CD4-positive, alpha-beta memory T cell (primary cell): ENCODE measurements around the gene DPPA4. TPM values are rescaled to one million over a fixed set of nuclear protein-coding genes. Genes with fewer than 3 reads are reported as not detected.
"Not testable (repeated sequence)": the region's sequence is repeated elsewhere in the genome, so short reads cannot be mapped to it uniquely, and the experiment has no call there.

Experiments
- CTCF ChIA-PET: fragments of 350-600 bp; sonication (Branson Sonifier 250); formaldehyde crosslinking; loops from one replicate; lab custom pipeline; 2021; ENCODE audit warnings: inconsistent platforms; ENCODE audit not compliant: partially characterized antibody; lab: Charles Lee
- POLR2A ChIA-PET: fragments of 350-600 bp; sonication (Branson Sonifier 250); formaldehyde crosslinking; loops from one replicate; lab custom pipeline; 2021; ENCODE audit not compliant: partially characterized antibody; lab: Charles Lee
- DNase-seq, 5 donors: peaks; one replicate each; pipeline versions ENCODE4 v3.0.0 to v3.0.0-alpha.2; 2020 to 2022; ENCODE audit warnings: mixed read lengths in 1 of 5
- H3K27ac ChIP-seq: one replicate; pipeline ENCODE4 v1.7.0; 2013; ENCODE audit warnings: low read depth, low read length
- H3K27me3 ChIP-seq: 2 replicates; pipeline ENCODE4 v1.7.0; 2013; ENCODE audit warnings: mild to moderate bottlenecking, low read length, moderate library complexity; ENCODE audit not compliant: insufficient read depth
- H3K36me3 ChIP-seq: 2 replicates; pipeline ENCODE4 v1.7.0; 2013; ENCODE audit warnings: mild to moderate bottlenecking, low read length, moderate library complexity; ENCODE audit not compliant: insufficient read depth
- H3K4me1 ChIP-seq: 2 replicates; pipeline ENCODE4 v1.7.0; 2013; ENCODE audit warnings: mild to moderate bottlenecking, low read length, moderate library complexity; ENCODE audit not compliant: insufficient read depth
- H3K4me3 ChIP-seq, 2 donors: one replicate each; pipeline ENCODE4 v1.7.0; 2013; ENCODE audit warnings: low read length in 2 of 2, mild to moderate bottlenecking in 1 of 2
- H3K9me3 ChIP-seq, 2 donors: one replicate each; pipeline ENCODE4 v1.7.0; 2013; ENCODE audit warnings: low read length in 2 of 2, control low read depth in 1 of 2; ENCODE audit not compliant: control insufficient read depth in 1 of 2
- H3K27ac Mint-ChIP-seq, 7 donors: one replicate each; pipeline ENCODE4 v1.8.0; 2020 to 2021; ENCODE audit warnings: mixed read lengths in 7 of 7, mild to moderate bottlenecking in 6 of 7, inconsistent platforms in 3 of 7, moderate library complexity in 3 of 7
- H3K27me3 Mint-ChIP-seq, 2 donors: one replicate each; pipeline ENCODE4 v1.8.0; 2020 to 2021; ENCODE audit warnings: mixed read lengths in 2 of 2
- H3K36me3 Mint-ChIP-seq, 2 donors: one replicate each; pipeline ENCODE4 v1.8.0; 2020 to 2021; ENCODE audit warnings: mixed read lengths in 2 of 2, inconsistent platforms in 1 of 2, mild to moderate bottlenecking in 1 of 2
- H3K4me1 Mint-ChIP-seq, 4 donors: one replicate each; pipeline ENCODE4 v1.8.0; 2020 to 2021; ENCODE audit warnings: mixed read lengths in 4 of 4, mild to moderate bottlenecking in 1 of 4
- H3K4me3 Mint-ChIP-seq, 8 donors: one replicate each; pipeline ENCODE4 v1.8.0; 2020 to 2021; ENCODE audit warnings: mixed read lengths in 8 of 8, mild to moderate bottlenecking in 7 of 8, moderate library complexity in 6 of 8, inconsistent platforms in 3 of 8
- H3K9me3 Mint-ChIP-seq, 8 donors: one replicate each; pipeline ENCODE4 v1.8.0; 2020 to 2021; ENCODE audit warnings: mixed read lengths in 8 of 8, mild to moderate bottlenecking in 5 of 8, inconsistent platforms in 3 of 8, moderate library complexity in 1 of 8
- intact Hi-C: fragments of 100-400 bp; cut with micrococcal nuclease; formaldehyde crosslinking; loops from one replicate; pipeline ENCODE4 v1.15.1; 2023
- polyA plus RNA-seq, 2 donors: library from polyadenylated mRNA; unstranded; fragments of 300-500 nt; fragmentation: Illumina TruSeq; gene quantifications; one replicate each; pipeline ENCODE4 v1.2.3, GENCODE V29; 2021
- total RNA-seq, 2 experiments: library from RNA; stranded (reverse); gene quantifications; one replicate each; pipeline ENCODE4 v1.2.3, GENCODE V29; 2021

The DPPA4 gene, protein sequence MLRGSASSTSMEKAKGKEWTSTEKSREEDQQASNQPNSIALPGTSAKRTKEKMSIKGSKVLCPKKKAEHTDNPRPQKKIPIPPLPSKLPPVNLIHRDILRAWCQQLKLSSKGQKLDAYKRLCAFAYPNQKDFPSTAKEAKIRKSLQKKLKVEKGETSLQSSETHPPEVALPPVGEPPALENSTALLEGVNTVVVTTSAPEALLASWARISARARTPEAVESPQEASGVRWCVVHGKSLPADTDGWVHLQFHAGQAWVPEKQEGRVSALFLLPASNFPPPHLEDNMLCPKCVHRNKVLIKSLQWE
- total RNA-seq (not detected), polyA plus RNA-seq (not detected)

DNA sequence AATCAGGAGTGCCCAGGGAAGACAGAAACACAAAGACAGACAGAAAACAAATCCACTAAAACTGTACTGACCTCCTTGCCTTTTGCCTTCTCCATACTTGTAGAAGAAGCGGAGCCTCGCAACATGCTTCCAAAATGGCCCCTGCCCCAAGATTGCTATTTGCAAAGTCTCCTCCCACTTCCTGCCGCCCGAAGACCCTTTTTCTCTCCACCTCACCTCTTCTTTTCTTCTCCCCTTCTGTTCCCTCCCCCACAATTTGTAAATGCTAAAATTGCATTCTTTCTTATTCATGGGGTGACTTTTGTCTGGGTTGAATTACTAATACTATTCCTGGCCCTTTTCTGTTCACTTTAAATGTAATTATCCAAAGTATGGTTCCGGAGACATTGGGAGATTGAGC is at the start of gene DPPA4:
DPPA4 (minus strand) TSS at position 154 of the 400 bp plus-strand sequence; CDS start at position 125, 29 bp downstream.
- Histone ChIP-seq H3K4me1 (peaks cover 3% of the 10 kb centered on the region), H3K4me3 (no peak within 1 kb of the TSS), H3K9me3 (no peaks in the 10 kb centered on the region), H3K36me3 (no peaks in the 10 kb centered on the region), H3K27me3 (no peaks in the 10 kb centered on the region), H3K27ac (no peak within 1 kb of the TSS)
- Mint-ChIP-seq H3K36me3 (no peaks in the 10 kb centered on the region), H3K27ac (peak within 1 kb of the TSS in 1 of 7 donors; percentile 28), H3K4me1 (peaks cover 4 to 16% (median 11%) of the 10 kb centered on the region in 4 donors), H3K9me3 (no peaks in the 10 kb centered on the region), H3K4me3 (peak within 1 kb of the TSS; percentile 0 to 80 (median 72)), H3K27me3 (peaks cover 11 to 24% of the 10 kb centered on the region in 2 donors)
- DNase-seq: no peak
- POLR2A ChIA-PET: no interaction called here
- CTCF ChIA-PET: no interaction called here
- intact Hi-C loops: no loop called here

GRCh38 chr3:109385442-109386318 is 48.3 kb upstream of the DPPA4 start:
- POLR2A ChIA-PET: no interaction called here
- H3K27ac Mint-ChIP-seq: no peak overlapping the region

GRCh38 chr3:109384164-109384563 is 46.8 kb upstream of the DPPA4 start:
- H3K27me3 Mint-ChIP-seq: peaks cover 0 to 3% of the 10 kb centered on the region in 2 donors
- intact Hi-C loops: no loop called here
- CTCF ChIA-PET: no interaction called here

More at GRCh38 chr3:109385442-109386318, 48.3 kb upstream of the DPPA4 start:
- DNase-seq: no peak
- no peak overlapping the region for H3K27ac ChIP-seq
- peaks cover 0 to 2% (median 0%) of the 10 kb centered on the region in 8 donors for H3K9me3 Mint-ChIP-seq
- H3K36me3 ChIP-seq: no peaks in the 10 kb centered on the region
- no peaks in the 10 kb centered on the region for H3K9me3 ChIP-seq
- no peaks in the 10 kb centered on the region for H3K4me1 Mint-ChIP-seq
- CTCF ChIA-PET: no interaction called here
- H3K27me3 ChIP-seq: no peaks in the 10 kb centered on the region
- no peak overlapping the region for H3K4me3 Mint-ChIP-seq
- H3K36me3 Mint-ChIP-seq: no peaks in the 10 kb centered on the region
- no peaks in the 10 kb centered on the region for H3K4me1 ChIP-seq
- no peak overlapping the region for H3K4me3 ChIP-seq
- H3K27me3 Mint-ChIP-seq: peaks cover 2 to 3% of the 10 kb centered on the region in 2 donors
- intact Hi-C loops: no loop called here

DNA sequence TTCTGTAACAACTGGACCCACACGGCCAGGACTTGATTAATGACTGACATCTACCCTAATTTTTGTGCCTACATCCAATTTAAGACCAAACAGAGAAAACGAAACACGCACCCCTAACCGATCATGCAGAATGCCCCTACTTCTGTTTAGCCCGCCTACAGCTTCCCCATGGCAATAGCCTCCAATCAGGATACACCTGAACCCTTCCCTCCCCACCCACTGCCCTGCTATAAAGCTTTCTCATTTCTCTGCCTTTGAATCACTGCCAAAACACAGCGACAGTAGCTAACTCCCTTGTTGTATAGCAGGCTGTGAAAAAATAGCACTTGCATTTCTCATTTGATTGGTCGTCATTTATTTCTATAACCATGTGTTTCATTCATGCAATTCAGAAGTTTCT is 45.2 kb upstream of the DPPA4 start:
- intact Hi-C loops: no loop called here
- Mint-ChIP-seq H3K36me3 (no peaks in the 10 kb centered on the region), H3K4me3 (no peak overlapping the region), H3K27me3 (peaks cover 2 to 3% of the 10 kb centered on the region in 2 donors), H3K4me1 (no peaks in the 10 kb centered on the region), H3K9me3 (peaks cover 0 to 1% (median 0%) of the 10 kb centered on the region in 8 donors), H3K27ac (no peak overlapping the region)
- ChIA-PET POLR2A (no interaction called here), CTCF (no interaction called here)
- H3K4me1 ChIP-seq: no peaks in the 10 kb centered on the region
- no peaks in the 10 kb centered on the region for H3K9me3 ChIP-seq
- no peaks in the 10 kb centered on the region for H3K36me3 ChIP-seq
- H3K27me3 ChIP-seq: no peaks in the 10 kb centered on the region
- H3K27ac ChIP-seq: no peak overlapping the region
- no peak for DNase-seq
- no peak overlapping the region for H3K4me3 ChIP-seq

More at GRCh38 chr3:109384164-109384563, 46.8 kb upstream of the DPPA4 start:
- DNase-seq: no peak
- Histone ChIP-seq H3K4me3 (no peak overlapping the region), H3K36me3 (no peaks in the 10 kb centered on the region), H3K27ac (no peak overlapping the region), H3K27me3 (no peaks in the 10 kb centered on the region), H3K4me1 (no peaks in the 10 kb centered on the region), H3K9me3 (no peaks in the 10 kb centered on the region)
- POLR2A ChIA-PET: no interaction called here
- no peak overlapping the region for H3K27ac Mint-ChIP-seq
- H3K4me1 Mint-ChIP-seq: no peaks in the 10 kb centered on the region
- peaks cover 0 to 1% (median 0%) of the 10 kb centered on the region in 8 donors for H3K9me3 Mint-ChIP-seq
- H3K4me3 Mint-ChIP-seq: no peak overlapping the region
- H3K36me3 Mint-ChIP-seq: no peaks in the 10 kb centered on the region

GRCh38 chr3:109375975-109376374 is 38.6 kb upstream of the DPPA4 start:
- CTCF ChIA-PET: no interaction called here
- Histone ChIP-seq H3K4me1 (no peaks in the 10 kb centered on the region), H3K9me3 (no peaks in the 10 kb centered on the region), H3K27me3 (no peaks in the 10 kb centered on the region), H3K36me3 (no peaks in the 10 kb centered on the region), H3K4me3 (no peak overlapping the region), H3K27ac (no peak overlapping the region)
- no peak overlapping the region for H3K4me3 Mint-ChIP-seq
- peaks cover 0 to 2% of the 10 kb centered on the region in 2 donors for H3K27me3 Mint-ChIP-seq
- intact Hi-C loops: no loop called here
- no peaks in the 10 kb centered on the region for H3K4me1 Mint-ChIP-seq
- POLR2A ChIA-PET: no interaction called here
- no peaks in the 10 kb centered on the region for H3K36me3 Mint-ChIP-seq
- H3K27ac Mint-ChIP-seq: no peak overlapping the region
- DNase-seq: no peak
- H3K9me3 Mint-ChIP-seq: no peaks in the 10 kb centered on the region

GRCh38 chr3:109374434-109374833 is 37.1 kb upstream of the DPPA4 start:
- H3K36me3 ChIP-seq, CTCF ChIA-PET, H3K4me3 Mint-ChIP-seq, H3K36me3 Mint-ChIP-seq, H3K9me3 Mint-ChIP-seq, H3K4me1 Mint-ChIP-seq, H3K27ac Mint-ChIP-seq, H3K27me3 Mint-ChIP-seq, intact Hi-C loops, DNase-seq, H3K27ac ChIP-seq, H3K4me1 ChIP-seq, POLR2A ChIA-PET, H3K9me3 ChIP-seq, H3K27me3 ChIP-seq, H3K4me3 ChIP-seq: not testable (repeated sequence)

GRCh38 chr3:109373933-109374332 is 36.6 kb upstream of the DPPA4 start:
- intact Hi-C loops: no loop called here
- Histone ChIP-seq H3K9me3 (no peaks in the 10 kb centered on the region), H3K4me1 (no peaks in the 10 kb centered on the region), H3K27ac (no peak overlapping the region), H3K36me3 (no peaks in the 10 kb centered on the region), H3K4me3 (no peak overlapping the region), H3K27me3 (no peaks in the 10 kb centered on the region)
- DNase-seq: no peak
- Mint-ChIP-seq H3K36me3 (no peaks in the 10 kb centered on the region), H3K27ac (no peak overlapping the region), H3K27me3 (peaks cover 0 to under 1% of the 10 kb centered on the region in 2 donors), H3K4me1 (no peaks in the 10 kb centered on the region), H3K9me3 (no peaks in the 10 kb centered on the region), H3K4me3 (no peak overlapping the region)
- POLR2A ChIA-PET: no interaction called here
- CTCF ChIA-PET: no interaction called here
